Measurements from ENCODE around the gene PRSS27. TPM values are rescaled to one million over a fixed set of nuclear protein-coding genes. Genes with fewer than 3 reads are reported as not detected.

The PRSS27 gene
- total RNA-seq, 1 donor from 2014 or later = 2.3 TPM

DNA sequence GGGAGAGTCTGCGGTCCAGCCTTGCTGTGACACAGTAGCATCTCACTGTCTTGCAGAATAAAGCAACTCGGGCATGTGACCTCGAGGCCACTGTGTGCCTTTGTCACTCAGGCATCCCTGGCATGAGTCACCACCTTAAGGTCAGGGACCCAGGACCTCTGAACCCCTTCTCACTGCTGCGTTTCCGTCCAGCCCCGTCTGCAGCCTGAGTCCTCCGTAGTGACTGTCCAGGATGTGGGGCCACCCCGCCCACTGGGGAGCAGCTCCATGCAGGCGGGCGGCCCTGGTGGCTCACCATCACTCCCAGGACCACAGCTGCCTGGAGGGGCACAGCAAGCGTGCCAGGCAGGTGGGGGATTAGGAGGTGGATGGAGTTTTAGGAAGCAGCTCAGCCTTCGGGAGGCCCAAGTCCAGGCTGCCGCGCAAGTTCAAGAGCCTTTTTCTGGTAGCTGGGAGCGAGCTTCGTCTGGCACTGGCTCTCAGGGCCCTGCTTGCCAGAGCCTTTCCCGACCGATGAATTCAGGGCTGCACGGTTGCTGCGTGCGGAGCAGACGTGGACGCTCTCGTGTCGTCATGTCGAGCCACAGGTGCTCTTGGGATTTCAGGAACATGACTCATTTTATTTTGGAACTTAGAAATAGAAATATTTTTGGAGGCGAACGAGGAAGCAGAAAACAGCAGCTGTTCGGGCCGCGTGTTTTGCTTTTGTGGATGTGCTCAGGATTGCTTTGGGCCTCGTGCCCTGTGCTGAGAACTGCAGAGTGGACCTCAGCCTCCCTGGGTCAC, 20.9 kb downstream of the PRSS27 start:
- peaks cover 19% of the 10 kb centered on the region for H3K79me2 ChIP-seq (ENCODE audit: insufficient read depth, low read length)
- no peaks in the 10 kb centered on the region for H3K9me3 Mint-ChIP-seq (ENCODE audit: unreplicated experiment)
- H4K20me1 ChIP-seq (ENCODE audit: insufficient read depth, low read length) = peaks cover 62% of the 10 kb centered on the region
- no peaks in the 10 kb centered on the region for H3K36me3 ChIP-seq (ENCODE audit: insufficient read depth, low read length)
- no peaks in the 10 kb centered on the region for H3K4me1 ChIP-seq (ENCODE audit: insufficient read depth, low read length)
- DNase-seq (ENCODE audit: low read depth) (no peak), FAIRE-seq (no peak)
- no peak overlapping the region for H3K4me3 Mint-ChIP-seq (ENCODE audit: unreplicated experiment)
- H3K4me3 ChIP-seq (ENCODE audit: insufficient read depth, low read depth, low read length) = no peak overlapping the region
- H3K9ac ChIP-seq (ENCODE audit: low read length) = no peak overlapping the region
- H3K4me1 Mint-ChIP-seq (ENCODE audit: low read depth, unreplicated experiment) = no peaks in the 10 kb centered on the region
- H2AFZ ChIP-seq (ENCODE audit: low read depth, low read length) = no peak overlapping the region
- no peak overlapping the region for H3K27ac ChIP-seq (ENCODE audit: low read depth, low read length)
- no peak overlapping the region for H3K27ac Mint-ChIP-seq (ENCODE audit: unreplicated experiment)
- H3K4me2 ChIP-seq (ENCODE audit: low read length) = no peak overlapping the region
- no peaks in the 10 kb centered on the region for H3K9me3 ChIP-seq (ENCODE audit: insufficient read depth, low read depth, low read length)
- H3K27me3 ChIP-seq (ENCODE audit: insufficient read depth, low read length) = no peaks in the 10 kb centered on the region
- TF ChIP-seq, protein P1, sequence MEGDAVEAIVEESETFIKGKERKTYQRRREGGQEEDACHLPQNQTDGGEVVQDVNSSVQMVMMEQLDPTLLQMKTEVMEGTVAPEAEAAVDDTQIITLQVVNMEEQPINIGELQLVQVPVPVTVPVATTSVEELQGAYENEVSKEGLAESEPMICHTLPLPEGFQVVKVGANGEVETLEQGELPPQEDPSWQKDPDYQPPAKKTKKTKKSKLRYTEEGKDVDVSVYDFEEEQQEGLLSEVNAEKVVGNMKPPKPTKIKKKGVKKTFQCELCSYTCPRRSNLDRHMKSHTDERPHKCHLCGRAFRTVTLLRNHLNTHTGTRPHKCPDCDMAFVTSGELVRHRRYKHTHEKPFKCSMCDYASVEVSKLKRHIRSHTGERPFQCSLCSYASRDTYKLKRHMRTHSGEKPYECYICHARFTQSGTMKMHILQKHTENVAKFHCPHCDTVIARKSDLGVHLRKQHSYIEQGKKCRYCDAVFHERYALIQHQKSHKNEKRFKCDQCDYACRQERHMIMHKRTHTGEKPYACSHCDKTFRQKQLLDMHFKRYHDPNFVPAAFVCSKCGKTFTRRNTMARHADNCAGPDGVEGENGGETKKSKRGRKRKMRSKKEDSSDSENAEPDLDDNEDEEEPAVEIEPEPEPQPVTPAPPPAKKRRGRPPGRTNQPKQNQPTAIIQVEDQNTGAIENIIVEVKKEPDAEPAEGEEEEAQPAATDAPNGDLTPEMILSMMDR (IDR thresholded peaks at IDR 0.05; ENCODE audit: insufficient read depth, low read depth, low read length) = no peak
- no peak for TF ChIP-seq EZH2 (IDR thresholded peaks at IDR 0.05; ENCODE audit: insufficient read depth, low read length)
- H3K27me3 Mint-ChIP-seq (ENCODE audit: low read depth, unreplicated experiment) = no peaks in the 10 kb centered on the region
- H3K36me3 Mint-ChIP-seq (ENCODE audit: low read depth, unreplicated experiment) = peaks cover 6% of the 10 kb centered on the region

DNA sequence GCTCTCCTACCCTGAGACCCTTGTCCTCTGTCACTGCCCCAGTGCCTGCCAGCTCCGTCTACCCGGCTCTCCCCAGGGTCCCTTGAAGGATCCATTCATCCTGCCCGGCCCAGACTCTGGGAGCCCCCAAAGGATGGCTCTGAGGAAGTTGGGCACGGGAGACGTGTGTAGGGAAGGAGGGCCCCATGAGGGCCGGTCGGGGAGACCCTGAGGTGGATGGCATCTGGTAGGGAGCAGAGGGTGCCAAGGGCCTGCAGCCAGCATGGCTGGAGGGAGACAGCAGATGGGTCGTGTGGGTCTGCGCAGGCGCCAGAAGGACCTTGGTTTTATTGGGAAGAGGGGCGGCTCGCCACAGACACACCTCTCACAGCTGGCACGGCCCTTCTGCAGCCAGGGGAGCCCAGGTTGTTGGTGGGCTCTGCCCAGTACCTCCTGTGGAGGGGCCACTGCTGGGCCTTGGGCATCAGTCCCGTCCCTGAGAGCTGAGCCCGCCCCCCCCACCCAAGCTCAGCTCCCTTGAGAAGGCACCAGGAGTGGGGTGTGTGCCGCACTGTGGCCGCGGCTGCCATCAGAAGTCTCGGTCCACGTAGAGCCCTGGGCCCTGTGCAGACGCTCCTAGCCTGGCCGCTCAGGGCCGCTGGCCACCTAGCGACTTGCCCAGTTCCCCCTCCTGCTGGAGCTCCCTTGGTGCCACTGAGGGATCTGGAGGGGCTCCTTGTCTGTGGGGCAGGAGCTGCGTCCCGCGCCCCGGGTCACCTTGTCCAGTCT, 21.7 kb downstream of the PRSS27 start:
- no peaks in the 10 kb centered on the region for H3K9me3 ChIP-seq (ENCODE audit: insufficient read depth, low read depth, low read length)
- DNase-seq (ENCODE audit: low read depth) (no peak), FAIRE-seq (no peak)
- H3K27ac Mint-ChIP-seq (ENCODE audit: unreplicated experiment) = no peak overlapping the region
- no peaks in the 10 kb centered on the region for H3K9me3 Mint-ChIP-seq (ENCODE audit: unreplicated experiment)
- no peaks in the 10 kb centered on the region for H3K36me3 ChIP-seq (ENCODE audit: insufficient read depth, low read length)
- H3K4me1 Mint-ChIP-seq (ENCODE audit: low read depth, unreplicated experiment) = peaks cover 1% of the 10 kb centered on the region
- H4K20me1 ChIP-seq (ENCODE audit: insufficient read depth, low read length) = peaks cover 57% of the 10 kb centered on the region
- H3K4me1 ChIP-seq (ENCODE audit: insufficient read depth, low read length) = peaks cover 3% of the 10 kb centered on the region
- TF ChIP-seq, protein P1 (IDR thresholded peaks at IDR 0.05; ENCODE audit: insufficient read depth, low read depth, low read length) = no peak
- no peak for TF ChIP-seq EZH2 (IDR thresholded peaks at IDR 0.05; ENCODE audit: insufficient read depth, low read length)
- no peak overlapping the region for H3K4me3 Mint-ChIP-seq (ENCODE audit: unreplicated experiment)
- H3K4me2 ChIP-seq (ENCODE audit: low read length) = no peak overlapping the region
- H3K36me3 Mint-ChIP-seq (ENCODE audit: low read depth, unreplicated experiment) = peaks cover 6% of the 10 kb centered on the region
- no peak overlapping the region for H2AFZ ChIP-seq (ENCODE audit: low read depth, low read length)
- H3K27ac ChIP-seq (ENCODE audit: low read depth, low read length) = no peak overlapping the region
- H3K4me3 ChIP-seq (ENCODE audit: insufficient read depth, low read depth, low read length) = no peak overlapping the region
- no peaks in the 10 kb centered on the region for H3K27me3 ChIP-seq (ENCODE audit: insufficient read depth, low read length)
- H3K79me2 ChIP-seq (ENCODE audit: insufficient read depth, low read length) = peaks cover 22% of the 10 kb centered on the region
- H3K27me3 Mint-ChIP-seq (ENCODE audit: low read depth, unreplicated experiment) = no peaks in the 10 kb centered on the region
- no peak overlapping the region for H3K9ac ChIP-seq (ENCODE audit: low read length)

All from astrocyte (in vitro differentiated cells and primary cell).